Measurements from ENCODE around the gene LCA5L. TPM values are rescaled to one million over a fixed set of nuclear protein-coding genes. Genes with fewer than 3 reads are reported as not detected.
"Not testable (repeated sequence)": the region's sequence is repeated elsewhere in the genome, so short reads cannot be mapped to it uniquely, and the experiment has no call there.

LCA5L gene
- total RNA-seq, 1 donor from 2014 or later, result not detected

GRCh38 chr21:39377444-39378050 is 68.0 kb downstream of the LCA5L start:
- Mint-ChIP-seq H3K27me3 (ENCODE audit: unreplicated experiment) (peaks cover 3% of the 10 kb centered on the region), H3K36me3 (ENCODE audit: unreplicated experiment) (no peaks in the 10 kb centered on the region), H3K27ac (ENCODE audit: unreplicated experiment) (no peak overlapping the region), H3K9me3 (ENCODE audit: unreplicated experiment) (peaks cover 2% of the 10 kb centered on the region), H3K4me1 (ENCODE audit: low read depth, unreplicated experiment) (peaks cover 3% of the 10 kb centered on the region), H3K4me3 (ENCODE audit: unreplicated experiment) (no peak overlapping the region)
- no peak for DNase-seq
- TF ChIP-seq, protein P1, sequence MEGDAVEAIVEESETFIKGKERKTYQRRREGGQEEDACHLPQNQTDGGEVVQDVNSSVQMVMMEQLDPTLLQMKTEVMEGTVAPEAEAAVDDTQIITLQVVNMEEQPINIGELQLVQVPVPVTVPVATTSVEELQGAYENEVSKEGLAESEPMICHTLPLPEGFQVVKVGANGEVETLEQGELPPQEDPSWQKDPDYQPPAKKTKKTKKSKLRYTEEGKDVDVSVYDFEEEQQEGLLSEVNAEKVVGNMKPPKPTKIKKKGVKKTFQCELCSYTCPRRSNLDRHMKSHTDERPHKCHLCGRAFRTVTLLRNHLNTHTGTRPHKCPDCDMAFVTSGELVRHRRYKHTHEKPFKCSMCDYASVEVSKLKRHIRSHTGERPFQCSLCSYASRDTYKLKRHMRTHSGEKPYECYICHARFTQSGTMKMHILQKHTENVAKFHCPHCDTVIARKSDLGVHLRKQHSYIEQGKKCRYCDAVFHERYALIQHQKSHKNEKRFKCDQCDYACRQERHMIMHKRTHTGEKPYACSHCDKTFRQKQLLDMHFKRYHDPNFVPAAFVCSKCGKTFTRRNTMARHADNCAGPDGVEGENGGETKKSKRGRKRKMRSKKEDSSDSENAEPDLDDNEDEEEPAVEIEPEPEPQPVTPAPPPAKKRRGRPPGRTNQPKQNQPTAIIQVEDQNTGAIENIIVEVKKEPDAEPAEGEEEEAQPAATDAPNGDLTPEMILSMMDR (IDR thresholded peaks at IDR 0.05; ENCODE audit: partially characterized antibody, unreplicated experiment), result no peak

GRCh38 chr21:39375446-39375845 is 70.1 kb downstream of the LCA5L start:
- Mint-ChIP-seq H3K4me1 (ENCODE audit: low read depth, unreplicated experiment) (peaks cover 4% of the 10 kb centered on the region), H3K27me3 (ENCODE audit: unreplicated experiment) (peaks cover 3% of the 10 kb centered on the region), H3K36me3 (ENCODE audit: unreplicated experiment) (no peaks in the 10 kb centered on the region), H3K4me3 (ENCODE audit: unreplicated experiment) (no peak overlapping the region), H3K27ac (ENCODE audit: unreplicated experiment) (no peak overlapping the region), H3K9me3 (ENCODE audit: unreplicated experiment) (no peaks in the 10 kb centered on the region)
- no peak for DNase-seq
- TF ChIP-seq, protein P1 (IDR thresholded peaks at IDR 0.05; ENCODE audit: partially characterized antibody, unreplicated experiment), result no peak

- H3K27ac Mint-ChIP-seq (ENCODE audit: unreplicated experiment), result no peak overlapping the region
- H3K4me3 Mint-ChIP-seq (ENCODE audit: unreplicated experiment), result no peak overlapping the region
- H3K27me3 Mint-ChIP-seq (ENCODE audit: unreplicated experiment), result peaks cover 3% of the 10 kb centered on the region
- no peaks in the 10 kb centered on the region for H3K36me3 Mint-ChIP-seq (ENCODE audit: unreplicated experiment)
- H3K4me1 Mint-ChIP-seq (ENCODE audit: low read depth, unreplicated experiment), result peaks cover 6% of the 10 kb centered on the region
- no peak for DNase-seq
- TF ChIP-seq, protein P1 (IDR thresholded peaks at IDR 0.05; ENCODE audit: partially characterized antibody, unreplicated experiment), result no peak
- no peaks in the 10 kb centered on the region for H3K9me3 Mint-ChIP-seq (ENCODE audit: unreplicated experiment)
Observed at GRCh38 chr21:39374046-39374445, 71.5 kb downstream of the LCA5L start.

- no peaks in the 10 kb centered on the region for H3K36me3 Mint-ChIP-seq (ENCODE audit: unreplicated experiment)
- H3K27me3 Mint-ChIP-seq (ENCODE audit: unreplicated experiment), result peaks cover 3% of the 10 kb centered on the region
- peaks cover 6% of the 10 kb centered on the region for H3K4me1 Mint-ChIP-seq (ENCODE audit: low read depth, unreplicated experiment)
- DNase-seq, result no peak
- TF ChIP-seq, protein P1 (IDR thresholded peaks at IDR 0.05; ENCODE audit: partially characterized antibody, unreplicated experiment), result no peak
- H3K27ac Mint-ChIP-seq (ENCODE audit: unreplicated experiment), result no peak overlapping the region
- no peak overlapping the region for H3K4me3 Mint-ChIP-seq (ENCODE audit: unreplicated experiment)
- H3K9me3 Mint-ChIP-seq (ENCODE audit: unreplicated experiment), result no peaks in the 10 kb centered on the region
Observed at GRCh38 chr21:39373634-39374033, 71.9 kb downstream of the LCA5L start.

DNA sequence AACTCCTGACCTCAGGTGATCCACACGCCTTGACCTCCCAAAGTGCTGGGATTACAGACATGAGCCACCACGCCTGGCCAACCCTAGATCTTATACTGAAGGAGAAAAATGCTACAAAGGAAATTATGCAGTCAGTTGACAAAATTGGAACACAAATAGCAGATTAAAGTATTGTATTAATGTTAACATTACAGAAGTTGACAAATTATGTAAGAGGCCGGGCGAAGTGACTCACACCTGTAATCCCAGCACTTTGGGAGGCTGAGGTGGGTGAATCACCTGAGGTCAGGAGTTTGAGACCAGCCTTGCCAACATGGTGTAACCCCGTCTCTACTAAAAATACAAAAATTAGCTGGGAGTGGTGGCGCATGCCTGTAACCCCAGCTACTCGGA is 75.7 kb downstream of the LCA5L start:
- H3K4me3 Mint-ChIP-seq (ENCODE audit: unreplicated experiment); H3K27me3 Mint-ChIP-seq (ENCODE audit: unreplicated experiment); DNase-seq; H3K27ac Mint-ChIP-seq (ENCODE audit: unreplicated experiment); H3K9me3 Mint-ChIP-seq (ENCODE audit: unreplicated experiment); H3K4me1 Mint-ChIP-seq (ENCODE audit: low read depth, unreplicated experiment); H3K36me3 Mint-ChIP-seq (ENCODE audit: unreplicated experiment): not testable (repeated sequence)

Measured in glutamatergic neuron (in vitro differentiated cells).